Smooth muscle cell (in vitro differentiated cells): Measurements from ENCODE around the gene DNAJC8. TPM values are rescaled to one million over a fixed set of nuclear protein-coding genes. Genes with fewer than 3 reads are reported as not detected.

Source experiments
- DNase-seq: peaks from one replicate; lab custom pipeline; 2025; ENCODE audit not compliant: unreplicated experiment; lab: John Stamatoyannopoulos, UW
- H2AFZ ChIP-seq: fragments of 200-600 bp; sonication (generic); 2 replicates; pipeline ENCODE4 v1.6.0; 2016; ENCODE audit warnings: antibody characterized with exemption, low read depth, mild to moderate bottlenecking
- H3F3A ChIP-seq: fragments of 200-600 bp; sonication (generic); 2 replicates; pipeline ENCODE4 v1.6.0; 2017; ENCODE audit warnings: antibody characterized with exemption, low read depth
- H3K27ac ChIP-seq: fragments of 200-600 bp; sonication (generic); 2 replicates; pipeline ENCODE4 v1.5.1; 2016; ENCODE audit warnings: low read depth, mild to moderate bottlenecking
- H3K27me3 ChIP-seq: fragments of 200-600 bp; sonication (generic); 2 replicates; pipeline ENCODE4 v1.6.1; 2016; ENCODE audit warnings: low read depth, mild to moderate bottlenecking
- H3K36me3 ChIP-seq: fragments of 200-600 bp; sonication (generic); 2 replicates; pipeline ENCODE4 v1.5.1; 2016; ENCODE audit warnings: low read depth
- H3K4me1 ChIP-seq: fragments of 200-600 bp; sonication (generic); 2 replicates; pipeline ENCODE4 v1.5.1; 2016; ENCODE audit warnings: low read depth
- H3K4me2 ChIP-seq: fragments of 200-600 bp; sonication (generic); 2 replicates; pipeline ENCODE4 v1.6.0; 2016; ENCODE audit warnings: mild to moderate bottlenecking
- H3K4me3 ChIP-seq: fragments of 200-600 bp; sonication (generic); 2 replicates; pipeline ENCODE4 v1.5.1; 2016; ENCODE audit warnings: mild to moderate bottlenecking
- H3K79me2 ChIP-seq: fragments of 200-600 bp; sonication (generic); 2 replicates; pipeline ENCODE4 v1.6.0; 2016; ENCODE audit warnings: low read depth, mild to moderate bottlenecking
- H3K9ac ChIP-seq: fragments of 200-600 bp; sonication (generic); 2 replicates; pipeline ENCODE4 v1.6.0; 2016; ENCODE audit warnings: low read depth
- H3K9me3 ChIP-seq: fragments of 200-600 bp; sonication (generic); replicated peaks from 2 replicates; pipeline ENCODE4 v1.5.1; 2016; ENCODE audit warnings: low read depth
- H4K20me1 ChIP-seq: fragments of 200-600 bp; sonication (generic); 2 replicates; pipeline ENCODE4 v1.6.0; 2016; ENCODE audit warnings: low read depth
- CTCF ChIP-seq: fragments of 200-600 bp; sonication (generic); IDR thresholded peaks from 2 replicates; pipeline ENCODE4 v1.5.1; 2017; ENCODE audit warnings: borderline replicate concordance, mild to moderate bottlenecking, antibody characterized with exemption; ENCODE audit not compliant: insufficient read depth, poor library complexity, severe bottlenecking
- WGBS: methylation state at CpG from one replicate; pipeline ENCODE4 v1.1.7; 2016; ENCODE audit warnings: low lambda C conversion rate; 5-methylcytosine and 5-hydroxymethylcytosine counted together
- polyA plus RNA-seq: library from polyadenylated mRNA; unstranded; fragments of >200 nt; fragmentation: Nextera tagmentation; extraction: Ambion mirVana; gene quantifications from 2 replicates; pipeline ENCODE4 v1.2.1, GENCODE V29; 2016
- total RNA-seq: library from RNA; depleted of rRNA; stranded (reverse); fragments of >200 nt; gene quantifications from 2 replicates; pipeline ENCODE4 v1.2.3, GENCODE V29; 2014

DNAJC8 gene
- total and polyA plus RNA-seq, 2 experiments from 2014 or later: 76.1 to 114 TPM

DNA sequence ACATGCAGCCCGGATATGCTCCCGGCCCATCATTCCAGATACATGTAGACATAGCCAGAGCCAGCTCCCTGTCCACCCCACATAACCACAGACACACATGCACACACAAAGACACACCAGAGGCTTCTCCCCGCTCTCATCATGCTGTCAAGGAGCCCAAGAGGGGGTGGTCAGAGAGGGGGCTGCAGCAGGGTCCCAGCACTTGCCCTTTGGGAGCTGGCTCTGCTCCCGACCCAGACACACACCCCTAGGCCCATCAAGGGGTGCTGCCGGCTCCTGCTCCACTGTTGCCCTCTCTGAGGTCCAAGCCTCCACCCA, 58.9 kb downstream of the DNAJC8 start:
- DNase-seq: peak; percentile 8
- WGBS: 53% methylated on average over 5 of the region's 5 CpGs

GRCh38 chr1:28173151-28173979, 59.5 kb downstream of the DNAJC8 start:
- DNase-seq: no peak
- H2AFZ ChIP-seq: no peak overlapping the region

More for the DNA sequence above, 58.9 kb downstream of the DNAJC8 start:
- Histone ChIP-seq H3F3A (peaks cover 7% of the 10 kb centered on the region), H3K27ac (peak overlapping the region; percentile 46), H3K79me2 (no peaks in the 10 kb centered on the region), H2AFZ (no peak overlapping the region), H3K9me3 (no peaks in the 10 kb centered on the region), H3K4me3 (no peak overlapping the region), H3K27me3 (no peaks in the 10 kb centered on the region), H4K20me1 (no peaks in the 10 kb centered on the region), H3K4me1 (no peaks in the 10 kb centered on the region), H3K36me3 (no peaks in the 10 kb centered on the region), H3K4me2 (peak overlapping the region; percentile 61), H3K9ac (no peak overlapping the region)
- no peak for TF ChIP-seq CTCF

DNA sequence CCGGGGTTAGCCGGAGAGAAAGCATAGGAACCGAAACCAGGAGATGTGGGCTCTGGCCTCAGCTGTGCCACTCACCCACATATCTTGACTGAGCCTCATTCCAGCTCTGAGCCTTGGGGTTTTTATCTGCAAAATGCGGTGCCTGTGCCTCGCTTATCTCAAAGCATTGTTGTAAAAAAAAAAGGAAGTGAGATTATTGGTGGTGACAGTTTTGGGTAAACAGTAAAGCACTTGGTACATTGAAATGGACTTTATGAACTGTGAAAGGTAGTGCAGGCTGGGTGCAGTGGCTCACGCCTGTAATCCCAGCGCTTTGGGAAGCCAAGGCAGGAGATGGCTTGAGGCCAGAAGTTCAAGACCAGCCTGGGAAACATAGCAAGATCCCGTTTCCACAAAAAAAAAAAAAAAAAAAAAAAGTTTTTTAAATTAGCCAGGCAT, 60.1 kb downstream of the DNAJC8 start:
- no peaks in the 10 kb centered on the region for H3K36me3 ChIP-seq
- H3K27ac ChIP-seq: peak overlapping the region; percentile 46
- peaks cover 7% of the 10 kb centered on the region for H3F3A ChIP-seq
- H3K4me3 ChIP-seq: no peak overlapping the region
- no peaks in the 10 kb centered on the region for H3K79me2 ChIP-seq
- H3K9ac ChIP-seq: no peak overlapping the region
- H3K4me2 ChIP-seq: peak overlapping the region; percentile 61
- no peaks in the 10 kb centered on the region for H4K20me1 ChIP-seq
- H3K4me1 ChIP-seq: no peaks in the 10 kb centered on the region
- no peak for TF ChIP-seq CTCF
- WGBS: 23% methylated on average over 8 of the region's 8 CpGs
- DNase-seq: no peak
- no peaks in the 10 kb centered on the region for H3K9me3 ChIP-seq
- H3K27me3 ChIP-seq: no peaks in the 10 kb centered on the region
- no peak overlapping the region for H2AFZ ChIP-seq

More at GRCh38 chr1:28173151-28173979, 59.5 kb downstream of the DNAJC8 start:
- Histone ChIP-seq H3K4me3 (no peak overlapping the region), H3K27ac (peak overlapping the region; percentile 46), H3K4me1 (no peaks in the 10 kb centered on the region), H3K36me3 (no peaks in the 10 kb centered on the region), H3K9me3 (no peaks in the 10 kb centered on the region), H3K27me3 (no peaks in the 10 kb centered on the region), H3F3A (peaks cover 7% of the 10 kb centered on the region), H4K20me1 (no peaks in the 10 kb centered on the region), H3K4me2 (peak overlapping the region; percentile 61), H3K9ac (peak overlapping the region; percentile 20), H3K79me2 (no peaks in the 10 kb centered on the region)
- no peak for TF ChIP-seq CTCF
- 49% methylated on average over 11 of the region's 11 CpGs for WGBS

DNA sequence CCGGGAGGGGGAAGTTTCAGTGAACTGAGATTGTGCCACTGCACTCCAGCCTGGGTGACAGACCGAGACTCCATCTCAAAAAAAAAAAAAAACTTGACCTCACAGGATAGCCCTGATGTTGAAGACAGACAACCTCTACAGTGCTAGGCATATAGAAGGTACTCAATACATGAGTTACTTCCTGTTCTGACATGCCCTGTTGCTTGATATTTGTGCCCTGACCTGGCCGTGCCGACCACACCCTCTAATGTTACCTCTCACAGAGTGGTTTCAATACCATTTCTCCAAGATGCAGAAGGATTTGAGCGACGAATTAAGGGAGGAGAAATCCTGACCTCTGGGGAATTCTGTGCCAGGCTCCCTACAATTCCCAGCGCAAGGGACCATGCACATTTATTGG, 61.6 kb downstream of the DNAJC8 start:
- Histone ChIP-seq H3F3A (peaks cover 7% of the 10 kb centered on the region), H3K27ac (no peak overlapping the region), H3K36me3 (no peaks in the 10 kb centered on the region), H3K79me2 (no peaks in the 10 kb centered on the region), H2AFZ (no peak overlapping the region), H3K9me3 (no peaks in the 10 kb centered on the region), H3K27me3 (no peaks in the 10 kb centered on the region), H3K9ac (no peak overlapping the region), H3K4me3 (no peak overlapping the region), H3K4me1 (no peaks in the 10 kb centered on the region), H4K20me1 (no peaks in the 10 kb centered on the region), H3K4me2 (no peak overlapping the region)
- WGBS: 91% methylated on average over 7 of the region's 7 CpGs
- TF ChIP-seq CTCF: no peak
- DNase-seq: no peak
